H1 (cell line): Measurements from ENCODE around the gene GBE1. TPM values are rescaled to one million over a fixed set of nuclear protein-coding genes. Genes with fewer than 3 reads are reported as not detected.

Source experiments
- MAX ChIP-seq: IDR thresholded peaks from 2 replicates; pipeline ENCODE4 v1.6.1; 2012; ENCODE audit warnings: inconsistent platforms
- SP2 ChIP-seq: IDR thresholded peaks from 2 replicates; pipeline ENCODE4 v1.6.1; 2012; ENCODE audit warnings: mild to moderate bottlenecking, low read length, inconsistent platforms
- TAF1 ChIP-seq: IDR thresholded peaks from 2 replicates; pipeline ENCODE4 v1.6.1; 2011; ENCODE audit warnings: mild to moderate bottlenecking, low read depth, low read length
- polyA plus RNA-seq, 7 experiments: library from polyadenylated mRNA; depleted of rRNA in 3 of 7; stranded (reverse) in 5 of 7; unstranded in 2 of 7; fragments of >200 nt in 5 of 7; fragments of 200-250 nt in 2 of 7; gene quantifications; 1 replicate in 5 of 7; 2 replicates in 1 of 7; 4 replicates in 1 of 7; pipeline versions ENCODE4 v1.2.1 to v1.2.3, GENCODE V29; 2011 to 2013; ENCODE audit warnings: missing spikeins in 2 of 7, mixed read lengths in 2 of 7
- total RNA-seq: library from RNA; stranded (reverse); fragmentation: NEBNext Ultra II Directional; extraction: Animal tissue kit (Norgen Biotek cat#: 25700); gene quantifications from 2 replicates; pipeline ENCODE4 v1.2.1, GENCODE V29; 2021

GBE1 gene
- total and polyA plus RNA-seq, 2 of the 8 experiments (the other 6 are each of a cell fraction or from before 2014, with no cell fraction given) = 3.3 to 7.3 TPM

GRCh38 chr3:81476692-81477091 lies 284.8 kb downstream of the GBE1 start (continued):
- no peak for TF ChIP-seq TAF1
- TF ChIP-seq MAX = no peak
- no peak for TF ChIP-seq SP2
